HepG2 (cell line): ENCODE data around the gene NEURL2. TPM values are rescaled to one million over a fixed set of nuclear protein-coding genes. Genes with fewer than 3 reads are reported as not detected.
A peak's percentile ranks its signal among the peaks of the same experiment; 100 is the strongest.

ENCODE experiments used
- AGO1 ChIP-seq: fragments of 200-400 bp; formaldehyde crosslinking; IDR thresholded peaks from 2 replicates; pipeline ENCODE4 v1.6.1; 2017; ENCODE audit warnings: mild to moderate bottlenecking, low read depth, low read length, moderate library complexity; ENCODE audit not compliant: poor library complexity, severe bottlenecking
- BRD4 ChIP-seq: sonication (generic); formaldehyde crosslinking; IDR thresholded peaks from 2 replicates; pipeline ENCODE4 v1.4.0; 2020; ENCODE audit warnings: missing genetic modification reagents
- CHCHD3 ChIP-seq: sonication (generic); formaldehyde crosslinking; IDR thresholded peaks from 2 replicates; pipeline ENCODE4 v1.8.0; 2022; ENCODE audit warnings: mild to moderate bottlenecking, missing genetic modification reagents, moderate library complexity
- EED ChIP-seq: sonication (generic); formaldehyde crosslinking; IDR thresholded peaks from 2 replicates; pipeline ENCODE4 v1.5.0; 2020; ENCODE audit warnings: mild to moderate bottlenecking, missing genetic modification reagents
- GATA4 ChIP-seq: sonication (generic); IDR thresholded peaks from 2 replicates; pipeline ENCODE4 v1.6.1; 2016; ENCODE audit warnings: antibody characterized with exemption, low read depth, borderline replicate concordance
- KLF12 ChIP-seq: sonication (generic); formaldehyde crosslinking; IDR thresholded peaks from 2 replicates; pipeline ENCODE4 v1.4.0; 2020; ENCODE audit warnings: missing genetic modification reagents, borderline replicate concordance
- MIER3 ChIP-seq: IDR thresholded peaks from 2 replicates; pipeline ENCODE4 v1.6.1; 2016; ENCODE audit warnings: missing compliant biosample characterization, borderline replicate concordance
- NONO ChIP-seq, 2 experiments: fragments of 450-650 bp in 1 of 2; sonication (generic) in 1 of 2; formaldehyde crosslinking in 1 of 2; IDR thresholded peaks in 1 of 2; conservative IDR thresholded peaks in 1 of 2; 2 replicates each; pipeline versions ENCODE4 v1.6.1 to v1.8.0; 2017 to 2022; ENCODE audit warnings: mild to moderate bottlenecking in 1 of 2, missing genetic modification reagents in 1 of 2, moderate library complexity in 1 of 2
- RARA ChIP-seq: IDR thresholded peaks from 2 replicates; pipeline ENCODE4 v1.6.1; 2016; ENCODE audit warnings: missing genetic modification reagents, missing compliant biosample characterization
- RARG ChIP-seq: sonication (generic); formaldehyde crosslinking; IDR thresholded peaks from 2 replicates; pipeline ENCODE4 v1.4.0; 2020; ENCODE audit warnings: low read depth, mild to moderate bottlenecking, missing genetic modification reagents
- SNAI1 ChIP-seq: sonication (generic); formaldehyde crosslinking; IDR thresholded peaks from 2 replicates; pipeline ENCODE4 v1.5.0; 2020; ENCODE audit warnings: mild to moderate bottlenecking, missing genetic modification reagents, borderline replicate concordance
- ZNF33A ChIP-seq: sonication (generic); formaldehyde crosslinking; IDR thresholded peaks from 2 replicates; pipeline ENCODE4 v1.5.1; 2020; ENCODE audit warnings: missing genetic modification reagents, mild to moderate bottlenecking, moderate library complexity, borderline replicate concordance
- ZNF749 ChIP-seq: sonication (generic); formaldehyde crosslinking; IDR thresholded peaks from 2 replicates; pipeline ENCODE4 v1.8.0; 2022; ENCODE audit warnings: mild to moderate bottlenecking, missing genetic modification reagents, moderate library complexity, borderline replicate concordance
- ZNF781 ChIP-seq: sonication (generic); formaldehyde crosslinking; IDR thresholded peaks from 2 replicates; pipeline ENCODE4 v1.5.1; 2020; ENCODE audit warnings: borderline replicate concordance, mild to moderate bottlenecking, missing genetic modification reagents; ENCODE audit errors: not compliant biosample characterization
- ZNF841 ChIP-seq: sonication (generic); formaldehyde crosslinking; IDR thresholded peaks from 2 replicates; pipeline ENCODE4 v1.8.1; 2023; ENCODE audit warnings: missing genetic modification reagents, borderline replicate concordance
- polyA plus RNA-seq, 8 experiments: library from polyadenylated mRNA; depleted of rRNA in 3 of 8; stranded (reverse) in 7 of 8; unstranded in 1 of 8; fragments of >200 nt; fragmentation: Illumina TruSeq in 4 of 8; extraction: Trizol in 4 of 8; gene quantifications; 2 replicates each; pipeline versions ENCODE4 v1.2.1 to v1.2.3, GENCODE V29; 2011 to 2016; ENCODE audit warnings: low read depth in 4 of 8, missing spikeins in 1 of 8, mixed read lengths in 1 of 8; ENCODE audit not compliant: insufficient read depth in 1 of 8
- total RNA-seq, 5 experiments: library from RNA; depleted of rRNA; stranded (reverse); fragments of >200 nt; fragmentation: Illumina TruSeq; extraction: Trizol; gene quantifications; 2 replicates each; pipeline ENCODE4 v1.2.3, GENCODE V29; 2016; ENCODE audit warnings: low read depth in 1 of 5
- TF ChIP-seq, protein P1 (sequence below): sonication (generic); formaldehyde crosslinking; IDR thresholded peaks from 2 replicates; pipeline ENCODE4 v1.5.0; 2020; ENCODE audit warnings: mild to moderate bottlenecking, missing genetic modification reagents, borderline replicate concordance
- TF ChIP-seq, protein P2 (sequence below): sonication (generic); formaldehyde crosslinking; conservative IDR thresholded peaks from 2 replicates; pipeline ENCODE4 v1.4.0; 2020; ENCODE audit warnings: mild to moderate bottlenecking, missing genetic modification reagents, moderate library complexity
- TF ChIP-seq, protein P3 (sequence below): sonication (generic); formaldehyde crosslinking; IDR thresholded peaks from 2 replicates; pipeline ENCODE4 v1.5.0; 2020; ENCODE audit warnings: missing genetic modification reagents
- TF ChIP-seq, protein P4 (sequence below): sonication (generic); formaldehyde crosslinking; IDR thresholded peaks from 2 replicates; pipeline ENCODE4 v1.4.0; 2020; ENCODE audit warnings: mild to moderate bottlenecking, missing genetic modification reagents

Gene NEURL2
- total and polyA plus RNA-seq, 2 of the 13 experiments (the other 11 are each of a cell fraction or from before 2014, with no cell fraction given), result 7.2 to 9.7 TPM

DNA sequence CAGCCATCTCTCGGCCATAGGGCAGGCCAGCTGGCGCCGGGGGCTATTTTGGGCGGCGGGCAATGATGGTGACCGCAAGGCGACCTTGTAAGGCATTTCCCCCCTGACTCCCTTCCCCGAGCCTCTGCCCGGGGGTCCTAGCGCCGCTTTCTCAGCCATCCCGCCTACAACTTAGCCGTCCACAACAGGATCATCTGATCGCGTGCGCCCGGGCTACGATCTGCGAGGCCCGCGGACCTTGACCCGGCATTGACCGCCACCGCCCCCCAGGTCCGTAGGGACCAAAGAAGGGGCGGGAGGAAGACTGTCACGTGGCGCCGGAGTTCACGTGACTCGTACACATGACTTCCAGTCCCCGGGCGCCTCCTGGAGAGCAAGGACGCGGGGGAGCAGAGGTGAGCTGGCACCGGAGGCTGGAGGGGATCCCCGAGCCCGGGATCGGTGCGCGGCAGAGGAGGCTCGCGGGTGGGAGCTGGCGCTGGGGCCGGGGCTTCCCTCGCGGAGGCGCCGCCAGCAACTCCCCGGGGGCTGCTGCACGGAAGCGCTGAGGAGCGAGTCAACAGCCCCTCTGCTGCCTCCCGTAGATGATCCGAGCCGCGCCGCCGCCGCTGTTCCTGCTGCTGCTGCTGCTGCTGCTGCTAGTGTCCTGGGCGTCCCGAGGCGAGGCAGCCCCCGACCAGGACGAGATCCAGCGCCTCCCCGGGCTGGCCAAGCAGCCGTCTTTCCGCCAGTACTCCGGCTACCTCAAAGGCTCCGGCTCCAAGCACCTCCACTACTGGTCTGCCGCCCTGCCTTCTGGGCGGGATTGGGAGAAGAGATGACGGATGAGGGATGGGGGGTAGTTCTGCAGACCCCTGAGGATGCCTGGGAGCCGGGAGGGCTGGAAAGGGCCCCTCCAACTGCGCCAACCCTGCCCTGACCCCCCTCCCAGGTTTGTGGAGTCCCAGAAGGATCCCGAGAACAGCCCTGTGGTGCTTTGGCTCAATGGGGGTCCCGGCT lies at the start of gene NEURL2, which contains the start of gene CTSA (continued):
- peak; percentile 95 for TF ChIP-seq ZNF841 (CRISPR knock-in tag)
- peak; percentile 100 for TF ChIP-seq RARA
- peak; percentile 98 for TF ChIP-seq ZNF749 (CRISPR knock-in tag)
- peak; percentile 36 for TF ChIP-seq CHCHD3 (CRISPR knock-in tag)
- peak; percentile 96 for TF ChIP-seq EED (CRISPR knock-in tag)
- peak; percentile 97 for TF ChIP-seq KLF12 (CRISPR knock-in tag)
- TF ChIP-seq, protein P1, sequence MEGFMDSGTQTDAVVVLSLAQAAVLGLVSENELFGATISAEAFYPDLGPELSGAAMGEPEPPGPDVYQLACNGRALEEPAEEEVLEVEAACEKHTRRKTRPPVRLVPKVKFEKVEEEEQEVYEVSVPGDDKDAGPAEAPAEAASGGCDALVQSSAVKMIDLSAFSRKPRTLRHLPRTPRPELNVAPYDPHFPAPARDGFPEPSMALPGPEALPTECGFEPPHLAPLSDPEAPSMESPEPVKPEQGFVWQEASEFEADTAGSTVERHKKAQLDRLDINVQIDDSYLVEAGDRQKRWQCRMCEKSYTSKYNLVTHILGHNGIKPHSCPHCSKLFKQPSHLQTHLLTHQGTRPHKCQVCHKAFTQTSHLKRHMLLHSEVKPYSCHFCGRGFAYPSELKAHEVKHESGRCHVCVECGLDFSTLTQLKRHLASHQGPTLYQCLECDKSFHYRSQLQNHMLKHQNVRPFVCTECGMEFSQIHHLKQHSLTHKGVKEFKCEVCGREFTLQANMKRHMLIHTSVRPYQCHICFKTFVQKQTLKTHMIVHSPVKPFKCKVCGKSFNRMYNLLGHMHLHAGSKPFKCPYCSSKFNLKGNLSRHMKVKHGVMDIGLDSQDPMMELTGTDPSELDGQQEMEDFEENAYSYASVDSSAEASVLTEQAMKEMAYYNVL (CRISPR knock-in tag), result peak; percentile 96; the same call in 1 of the 2 replicates
- TF ChIP-seq ZNF781 (CRISPR knock-in tag), result peak; percentile 99
- no peak for TF ChIP-seq NONO (IDR thresholded peaks at IDR 0.05)
- TF ChIP-seq NONO (CRISPR knock-in tag; conservative IDR thresholded peaks at IDR 0.05), result peak; percentile 100
- TF ChIP-seq, protein P2, sequence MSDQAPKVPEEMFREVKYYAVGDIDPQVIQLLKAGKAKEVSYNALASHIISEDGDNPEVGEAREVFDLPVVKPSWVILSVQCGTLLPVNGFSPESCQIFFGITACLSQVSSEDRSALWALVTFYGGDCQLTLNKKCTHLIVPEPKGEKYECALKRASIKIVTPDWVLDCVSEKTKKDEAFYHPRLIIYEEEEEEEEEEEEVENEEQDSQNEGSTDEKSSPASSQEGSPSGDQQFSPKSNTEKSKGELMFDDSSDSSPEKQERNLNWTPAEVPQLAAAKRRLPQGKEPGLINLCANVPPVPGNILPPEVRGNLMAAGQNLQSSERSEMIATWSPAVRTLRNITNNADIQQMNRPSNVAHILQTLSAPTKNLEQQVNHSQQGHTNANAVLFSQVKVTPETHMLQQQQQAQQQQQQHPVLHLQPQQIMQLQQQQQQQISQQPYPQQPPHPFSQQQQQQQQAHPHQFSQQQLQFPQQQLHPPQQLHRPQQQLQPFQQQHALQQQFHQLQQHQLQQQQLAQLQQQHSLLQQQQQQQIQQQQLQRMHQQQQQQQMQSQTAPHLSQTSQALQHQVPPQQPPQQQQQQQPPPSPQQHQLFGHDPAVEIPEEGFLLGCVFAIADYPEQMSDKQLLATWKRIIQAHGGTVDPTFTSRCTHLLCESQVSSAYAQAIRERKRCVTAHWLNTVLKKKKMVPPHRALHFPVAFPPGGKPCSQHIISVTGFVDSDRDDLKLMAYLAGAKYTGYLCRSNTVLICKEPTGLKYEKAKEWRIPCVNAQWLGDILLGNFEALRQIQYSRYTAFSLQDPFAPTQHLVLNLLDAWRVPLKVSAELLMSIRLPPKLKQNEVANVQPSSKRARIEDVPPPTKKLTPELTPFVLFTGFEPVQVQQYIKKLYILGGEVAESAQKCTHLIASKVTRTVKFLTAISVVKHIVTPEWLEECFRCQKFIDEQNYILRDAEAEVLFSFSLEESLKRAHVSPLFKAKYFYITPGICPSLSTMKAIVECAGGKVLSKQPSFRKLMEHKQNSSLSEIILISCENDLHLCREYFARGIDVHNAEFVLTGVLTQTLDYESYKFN (CRISPR knock-in tag), result peak; percentile 98
- TF ChIP-seq ZNF33A (CRISPR knock-in tag), result no peak
- TF ChIP-seq RARG, result peak; percentile 99
- peak; percentile 100 for TF ChIP-seq MIER3 (CRISPR knock-in tag)
- TF ChIP-seq, protein P3, sequence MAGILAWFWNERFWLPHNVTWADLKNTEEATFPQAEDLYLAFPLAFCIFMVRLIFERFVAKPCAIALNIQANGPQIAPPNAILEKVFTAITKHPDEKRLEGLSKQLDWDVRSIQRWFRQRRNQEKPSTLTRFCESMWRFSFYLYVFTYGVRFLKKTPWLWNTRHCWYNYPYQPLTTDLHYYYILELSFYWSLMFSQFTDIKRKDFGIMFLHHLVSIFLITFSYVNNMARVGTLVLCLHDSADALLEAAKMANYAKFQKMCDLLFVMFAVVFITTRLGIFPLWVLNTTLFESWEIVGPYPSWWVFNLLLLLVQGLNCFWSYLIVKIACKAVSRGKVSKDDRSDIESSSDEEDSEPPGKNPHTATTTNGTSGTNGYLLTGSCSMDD (CRISPR knock-in tag), result peak; percentile 57; the same call in 1 of the 2 replicates
- TF ChIP-seq SNAI1, result peak; percentile 98; the same call in 1 of the 2 replicates
- peak; percentile 78 for TF ChIP-seq AGO1
- TF ChIP-seq, protein P4, sequence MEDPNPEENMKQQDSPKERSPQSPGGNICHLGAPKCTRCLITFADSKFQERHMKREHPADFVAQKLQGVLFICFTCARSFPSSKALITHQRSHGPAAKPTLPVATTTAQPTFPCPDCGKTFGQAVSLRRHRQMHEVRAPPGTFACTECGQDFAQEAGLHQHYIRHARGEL (CRISPR knock-in tag), result peak; percentile 92
- TF ChIP-seq BRD4 (CRISPR knock-in tag), result peak; percentile 99
- peak; percentile 89 for TF ChIP-seq GATA4
